Stimulated activated CD8-positive, alpha-beta memory T cell treated with anti-CD3 and anti-CD28 coated beads, Interleukin-12 subunit alpha, Interleukin-12 subunit beta, amount 100 ng/mL, for 24 hours (primary cell): ENCODE measurements around the gene GALNTL6.

Experiments used
- DNase-seq: peaks from one replicate; pipeline ENCODE4 v3.0.0-alpha.2; 2020; ENCODE audit errors: extremely low read depth

Gene GALNTL6

GRCh38 chr4:172553216-172553615 is 740.0 kb downstream of the GALNTL6 start:
- DNase-seq: no peak

GRCh38 chr4:172554588-172554987 is 741.4 kb downstream of the GALNTL6 start:
- DNase-seq: no peak

DNA sequence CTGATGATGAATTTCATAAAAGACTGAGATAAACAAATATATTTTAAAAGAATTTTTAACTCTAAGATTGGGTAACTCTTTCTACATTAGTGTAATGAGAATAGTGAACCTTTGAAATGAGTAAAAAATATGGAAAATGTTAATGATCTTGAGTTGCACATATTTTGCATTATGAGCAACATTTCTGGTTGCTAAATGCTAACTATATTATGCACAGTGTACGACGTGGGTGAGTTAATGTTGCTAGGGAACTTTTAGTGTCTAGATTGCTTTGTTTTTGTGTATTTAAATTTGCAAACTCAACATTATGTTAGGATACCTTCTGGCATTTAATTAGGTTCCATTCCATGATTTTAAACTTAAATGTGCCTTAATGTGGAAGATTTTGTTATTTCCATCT is 742.5 kb downstream of the GALNTL6 start:
- no peak for DNase-seq

- DNase-seq: no peak
Measured at GRCh38 chr4:172573899-172574298, 760.7 kb downstream of the GALNTL6 start.

DNA sequence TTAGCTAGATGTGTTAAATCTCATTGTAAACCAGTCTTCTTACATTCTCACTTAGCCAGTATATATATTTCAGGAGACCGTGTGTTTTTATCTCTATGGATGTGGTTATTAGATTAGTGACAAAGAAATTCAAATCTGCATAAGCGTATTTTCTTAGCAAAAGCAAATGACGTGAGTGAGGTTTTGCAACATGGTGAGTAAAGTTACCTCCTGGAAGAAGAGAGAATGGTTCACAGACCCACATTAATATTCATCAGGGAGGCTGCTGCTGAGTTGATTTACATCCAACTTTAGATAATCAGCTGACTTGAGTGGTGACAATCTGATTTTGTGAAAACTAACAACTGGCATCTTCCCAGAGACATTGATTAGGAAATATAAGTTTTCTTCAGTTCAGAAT is 765.5 kb downstream of the GALNTL6 start:
- no peak for DNase-seq

GRCh38 chr4:172584816-172585215 is 771.6 kb downstream of the GALNTL6 start:
- no peak for DNase-seq

DNA sequence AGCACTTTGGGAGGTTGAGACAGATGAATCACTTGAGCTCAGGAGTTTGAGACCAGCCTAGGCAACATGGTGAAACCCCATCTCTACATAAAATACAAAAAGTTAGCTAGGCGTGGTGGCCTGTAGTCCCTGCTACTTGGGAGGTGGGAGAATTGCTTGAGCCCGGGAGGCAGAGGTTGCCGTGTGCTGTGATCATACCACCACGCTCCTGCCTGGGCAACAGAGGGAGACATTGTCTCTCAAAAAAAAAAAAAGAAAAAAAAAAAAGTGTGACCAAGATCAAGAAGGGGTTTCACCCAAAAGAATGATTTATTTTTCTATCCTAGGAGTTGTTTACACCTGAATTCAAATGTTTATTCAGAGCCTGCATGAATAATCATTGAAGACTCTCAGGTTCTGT is 783.0 kb downstream of the GALNTL6 start:
- no peak for DNase-seq

- no peak for DNase-seq
Measured at GRCh38 chr4:172599554-172599953, 786.4 kb downstream of the GALNTL6 start.

DNA sequence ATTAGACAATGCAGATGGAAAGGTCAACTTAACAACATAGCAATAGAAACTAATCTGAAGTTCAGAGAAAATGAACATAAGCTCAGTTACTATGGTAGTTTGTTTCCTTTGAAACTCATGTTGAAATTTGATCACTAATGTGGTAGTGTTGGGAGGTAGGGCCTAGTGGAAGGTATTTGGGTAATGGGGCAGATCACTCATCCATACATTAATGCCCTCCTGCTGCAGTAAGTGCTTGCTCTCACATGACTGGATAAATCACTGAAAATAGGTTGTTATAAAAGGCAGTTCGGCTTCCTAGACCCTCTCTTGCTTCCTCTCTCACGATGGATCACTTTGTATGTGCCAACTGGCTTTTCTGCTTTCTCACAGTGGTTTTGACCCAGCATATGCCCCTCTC is 788.0 kb downstream of the GALNTL6 start:
- DNase-seq: no peak

GRCh38 chr4:172619218-172619617 is 806.0 kb downstream of the GALNTL6 start:
- no peak for DNase-seq

DNA sequence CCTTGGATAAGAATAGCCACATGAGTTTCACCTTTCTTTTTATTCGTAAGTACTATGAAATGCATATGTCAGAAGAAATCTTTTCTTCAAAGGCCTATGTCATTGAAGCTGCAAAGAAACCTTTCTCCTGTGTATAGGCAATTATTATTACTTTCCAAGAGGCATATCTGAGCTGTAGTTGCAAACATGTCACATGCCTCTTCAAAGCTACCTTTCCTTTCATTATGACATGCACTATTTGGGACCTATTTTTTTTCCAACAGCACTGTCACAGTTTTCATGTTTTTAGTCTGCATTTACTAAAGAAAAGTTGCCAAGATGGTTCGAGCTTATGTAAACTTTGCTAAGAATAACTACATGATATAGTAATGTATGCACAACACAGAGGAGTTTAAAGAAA is 806.6 kb downstream of the GALNTL6 start:
- DNase-seq: no peak

DNA sequence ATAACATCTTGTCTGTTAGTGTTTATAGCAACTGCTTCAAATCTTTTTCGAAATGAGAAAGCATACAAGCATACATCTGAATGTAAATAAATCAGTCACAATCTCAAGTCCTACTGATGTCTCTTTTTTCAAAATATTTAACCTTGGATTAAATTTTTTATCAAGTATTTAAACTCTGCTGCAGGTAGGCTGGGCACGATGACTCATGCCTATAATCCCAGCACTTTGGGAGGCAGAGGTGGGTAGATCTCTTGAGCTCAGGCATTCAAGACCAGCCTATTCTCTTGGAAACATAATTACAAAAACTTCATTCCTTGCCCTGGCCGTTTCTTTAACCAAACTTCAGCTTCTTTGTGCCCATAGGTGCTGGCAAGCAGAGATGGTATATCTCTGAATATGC is 815.1 kb downstream of the GALNTL6 start:
- DNase-seq: no peak

- no peak for DNase-seq
Measured at GRCh38 chr4:172630280-172630679, 817.1 kb downstream of the GALNTL6 start.

- DNase-seq: no peak
Measured at GRCh38 chr4:172631832-172632231, 818.6 kb downstream of the GALNTL6 start.

DNA sequence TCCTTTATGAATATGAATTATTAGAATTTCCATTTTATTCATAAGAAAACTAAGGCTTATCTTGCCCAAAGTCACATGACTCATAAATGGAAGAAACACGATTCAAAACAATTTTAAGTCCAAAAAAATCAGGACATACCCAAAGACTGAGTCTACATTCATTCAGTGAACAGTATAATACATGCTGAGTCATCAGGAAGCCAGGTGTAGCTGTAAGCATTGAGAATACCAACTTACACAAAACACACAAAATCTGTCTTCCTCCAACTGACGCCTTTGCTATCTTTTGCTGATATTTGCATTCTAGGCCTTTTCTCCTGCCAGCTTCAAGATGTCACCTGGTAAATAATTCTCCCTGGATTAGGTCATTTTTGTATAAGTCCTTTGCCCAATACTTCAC is 835.3 kb downstream of the GALNTL6 start:
- DNase-seq: no peak

DNA sequence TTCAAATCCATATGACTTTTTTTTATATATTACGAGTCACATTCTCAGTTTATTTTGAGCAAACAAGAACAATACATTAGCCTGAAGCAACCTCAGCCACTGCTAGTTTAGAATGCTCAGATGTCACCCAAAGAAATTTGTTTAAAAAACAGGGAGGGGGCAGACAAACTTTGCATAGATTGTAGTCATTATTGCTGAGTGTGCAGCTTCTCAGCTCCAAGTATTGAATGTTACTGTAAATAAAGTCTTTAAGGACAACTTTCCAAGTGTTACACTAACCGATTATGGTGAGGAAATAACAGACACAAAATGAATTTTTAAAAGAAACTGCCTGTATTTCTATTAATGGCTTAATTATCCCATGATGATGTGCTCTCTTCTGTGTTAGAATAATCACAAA is 835.9 kb downstream of the GALNTL6 start:
- no peak for DNase-seq

DNA sequence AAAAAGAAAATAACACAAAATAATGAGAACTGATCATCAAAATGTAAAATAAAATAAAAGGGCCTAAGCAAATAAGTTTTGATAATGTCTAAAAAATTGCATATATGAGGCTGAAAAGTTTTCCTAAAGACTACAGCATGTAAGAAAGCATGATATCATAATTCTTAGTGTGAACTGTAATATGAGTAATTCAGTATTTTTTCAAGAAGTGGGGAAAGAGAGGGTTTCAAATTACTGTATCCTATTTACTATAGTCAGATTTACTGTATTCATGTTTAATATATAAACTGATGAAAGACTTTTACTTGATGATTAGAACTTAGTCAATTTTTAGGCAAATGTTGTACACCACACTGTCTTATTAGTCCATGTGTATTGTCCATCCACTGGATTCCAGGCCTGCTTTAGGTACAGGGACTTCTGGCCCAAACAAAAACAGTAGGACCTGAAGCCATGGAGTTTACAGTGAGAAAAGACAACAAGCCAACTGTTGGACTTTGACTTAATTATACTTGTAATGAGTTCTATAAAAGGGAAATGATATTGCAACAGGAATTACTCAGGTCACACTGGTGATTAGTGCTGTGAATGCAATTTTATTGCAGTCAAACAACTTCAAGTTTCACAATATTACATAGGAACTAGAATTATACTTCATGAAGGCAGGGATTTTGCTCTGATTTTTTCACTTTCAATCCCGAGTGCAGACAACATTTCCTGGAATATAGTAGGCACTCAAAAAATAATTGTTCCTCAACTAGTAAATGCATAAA is 837.7 kb downstream of the GALNTL6 start:
- no peak for DNase-seq

DNA sequence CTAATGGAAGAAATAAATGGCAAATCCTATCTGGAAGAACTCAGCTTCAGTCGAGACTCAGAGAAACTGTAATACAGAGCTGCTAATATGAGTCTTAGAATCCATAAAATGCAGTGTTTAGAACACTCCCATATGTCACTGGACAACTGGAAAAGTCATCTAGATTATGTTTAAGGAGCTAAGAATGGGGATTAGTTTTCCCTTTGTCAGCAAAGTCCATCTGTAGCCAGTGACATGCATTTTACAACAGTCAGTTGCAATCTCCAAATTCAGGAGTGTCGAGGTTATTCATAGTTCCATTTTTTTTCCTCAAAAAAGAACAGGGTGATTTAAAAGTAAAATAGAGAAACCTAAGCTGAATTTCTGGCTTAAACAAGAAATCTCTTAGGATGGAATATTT is 838.8 kb downstream of the GALNTL6 start:
- DNase-seq: no peak

- DNase-seq: no peak
Measured at GRCh38 chr4:172652369-172652768, 839.2 kb downstream of the GALNTL6 start.

GRCh38 chr4:172653676-172654075 is 840.5 kb downstream of the GALNTL6 start:
- no peak for DNase-seq

GRCh38 chr4:172654457-172654856 is 841.3 kb downstream of the GALNTL6 start:
- DNase-seq: no peak

DNA sequence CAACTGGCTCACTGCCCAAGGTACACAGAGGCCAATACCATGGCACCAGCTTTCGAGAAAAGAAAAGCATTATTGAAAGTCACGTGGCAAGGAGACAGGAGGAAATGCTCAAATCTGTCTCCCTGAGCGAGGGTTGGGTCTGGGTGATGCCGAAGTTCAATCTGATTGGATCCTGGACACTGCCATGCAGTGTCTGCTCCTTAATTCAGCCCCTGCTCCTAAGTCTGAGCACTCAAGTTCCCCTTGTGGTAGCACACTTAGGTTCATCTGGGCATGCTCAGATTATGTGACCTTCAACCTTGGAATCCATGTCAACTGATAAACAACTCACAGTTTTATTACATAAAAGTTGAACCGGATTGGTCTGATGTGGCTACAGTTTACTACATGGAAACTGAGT is 842.9 kb downstream of the GALNTL6 start:
- DNase-seq: no peak

DNA sequence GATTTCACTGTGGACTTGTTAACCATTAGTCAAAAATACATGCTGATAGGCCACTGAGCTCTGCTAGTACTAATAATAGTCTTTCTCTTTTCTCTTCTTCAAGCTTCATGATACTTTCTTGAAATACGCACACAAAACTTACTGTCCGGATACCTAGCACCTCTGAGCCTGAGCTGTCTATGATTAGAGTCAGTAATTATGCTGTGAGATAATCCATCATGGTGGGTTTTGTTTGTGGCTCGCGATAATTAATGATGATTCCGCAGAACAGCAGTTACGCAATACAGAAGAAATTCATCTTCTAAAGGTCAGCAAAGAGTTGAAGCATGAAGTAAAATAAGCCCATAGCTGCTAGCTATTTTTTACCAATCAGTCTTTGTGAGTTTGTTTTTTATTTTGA is 843.9 kb downstream of the GALNTL6 start:
- no peak for DNase-seq

GRCh38 chr4:172660251-172660650 is 847.0 kb downstream of the GALNTL6 start:
- DNase-seq: no peak
